LNCAP (cell line): Measurements from ENCODE around the gene MYH14.
A peak's percentile ranks its signal among the peaks of the same experiment; 100 is the strongest.

ENCODE experiments used
- TF ChIP-seq, protein P1 (sequence below): fragments of 450-650 bp; IDR thresholded peaks from 2 replicates; pipeline ENCODE4 v1.5.1; 2017; ENCODE audit warnings: mild to moderate bottlenecking

The MYH14 gene

DNA sequence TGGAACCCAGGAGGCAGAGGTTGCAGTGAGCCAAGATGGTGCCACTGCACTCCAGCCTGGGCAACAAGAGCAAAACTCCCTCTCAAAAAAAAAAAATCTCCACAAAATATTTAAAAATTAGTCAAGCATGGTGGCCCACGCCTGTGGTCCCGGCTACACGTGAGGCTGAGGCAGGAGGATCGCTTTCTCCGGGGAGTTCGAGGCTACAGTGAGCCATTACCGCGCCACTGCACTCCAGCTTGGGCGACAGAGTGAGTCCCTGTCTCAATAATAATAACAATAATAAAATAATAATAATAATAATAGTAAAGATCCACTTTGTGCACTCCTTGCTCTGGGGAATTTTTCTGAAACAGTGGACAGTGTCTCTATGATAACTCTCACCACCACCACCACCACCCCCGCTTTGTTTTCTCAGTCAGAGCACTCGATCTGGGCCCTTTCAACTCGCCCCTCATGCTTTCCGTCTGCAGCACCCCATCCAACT, 153.3 kb downstream of the MYH14 start:
- TF ChIP-seq, protein P1, sequence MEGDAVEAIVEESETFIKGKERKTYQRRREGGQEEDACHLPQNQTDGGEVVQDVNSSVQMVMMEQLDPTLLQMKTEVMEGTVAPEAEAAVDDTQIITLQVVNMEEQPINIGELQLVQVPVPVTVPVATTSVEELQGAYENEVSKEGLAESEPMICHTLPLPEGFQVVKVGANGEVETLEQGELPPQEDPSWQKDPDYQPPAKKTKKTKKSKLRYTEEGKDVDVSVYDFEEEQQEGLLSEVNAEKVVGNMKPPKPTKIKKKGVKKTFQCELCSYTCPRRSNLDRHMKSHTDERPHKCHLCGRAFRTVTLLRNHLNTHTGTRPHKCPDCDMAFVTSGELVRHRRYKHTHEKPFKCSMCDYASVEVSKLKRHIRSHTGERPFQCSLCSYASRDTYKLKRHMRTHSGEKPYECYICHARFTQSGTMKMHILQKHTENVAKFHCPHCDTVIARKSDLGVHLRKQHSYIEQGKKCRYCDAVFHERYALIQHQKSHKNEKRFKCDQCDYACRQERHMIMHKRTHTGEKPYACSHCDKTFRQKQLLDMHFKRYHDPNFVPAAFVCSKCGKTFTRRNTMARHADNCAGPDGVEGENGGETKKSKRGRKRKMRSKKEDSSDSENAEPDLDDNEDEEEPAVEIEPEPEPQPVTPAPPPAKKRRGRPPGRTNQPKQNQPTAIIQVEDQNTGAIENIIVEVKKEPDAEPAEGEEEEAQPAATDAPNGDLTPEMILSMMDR = no peak

DNA sequence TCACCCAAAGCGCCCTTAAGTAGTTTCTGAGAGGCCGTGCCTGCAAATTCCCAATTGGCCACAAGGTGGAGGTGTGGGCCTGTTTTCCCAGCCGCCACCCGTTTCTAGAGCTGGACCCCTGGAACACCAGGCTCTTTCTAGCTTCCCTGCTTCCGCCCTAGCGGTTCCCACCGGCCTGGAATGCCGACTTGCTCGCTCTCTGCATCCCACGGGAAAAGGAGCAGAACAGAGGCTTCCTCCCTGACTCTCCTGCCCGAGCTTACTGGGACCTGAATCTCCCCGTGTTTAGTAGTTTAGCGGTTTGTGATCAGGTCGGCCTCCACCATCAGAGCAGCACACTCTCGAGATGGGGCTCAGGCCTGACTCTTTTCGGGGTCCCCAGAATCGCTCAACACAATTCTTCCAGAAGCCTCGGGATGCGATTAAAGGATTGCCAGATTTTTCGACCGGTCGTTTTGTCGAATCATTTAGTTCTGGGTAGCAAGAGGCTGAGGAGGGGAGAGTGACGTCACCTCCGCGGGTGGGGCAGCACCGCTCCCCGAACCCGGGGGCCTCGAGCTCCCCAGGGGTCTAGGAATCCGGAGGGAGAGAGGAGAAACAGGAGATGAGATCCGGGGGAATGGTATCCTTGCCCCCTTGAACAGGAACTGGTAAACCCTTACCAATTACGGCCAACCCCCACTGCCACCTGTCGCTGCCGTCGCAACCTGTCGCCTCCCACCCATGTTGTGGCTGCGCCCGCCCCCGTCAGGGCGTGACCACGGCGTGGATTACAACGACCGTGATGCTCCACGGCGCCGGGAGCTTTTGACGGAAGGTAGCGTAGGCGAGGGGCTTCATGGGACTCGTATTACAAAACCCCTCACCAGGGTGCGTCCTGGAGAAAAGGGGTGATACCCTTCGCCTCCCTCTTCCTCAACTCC, 154.0 kb downstream of the MYH14 start:
- TF ChIP-seq, protein P1 = peak; percentile 71

DNA sequence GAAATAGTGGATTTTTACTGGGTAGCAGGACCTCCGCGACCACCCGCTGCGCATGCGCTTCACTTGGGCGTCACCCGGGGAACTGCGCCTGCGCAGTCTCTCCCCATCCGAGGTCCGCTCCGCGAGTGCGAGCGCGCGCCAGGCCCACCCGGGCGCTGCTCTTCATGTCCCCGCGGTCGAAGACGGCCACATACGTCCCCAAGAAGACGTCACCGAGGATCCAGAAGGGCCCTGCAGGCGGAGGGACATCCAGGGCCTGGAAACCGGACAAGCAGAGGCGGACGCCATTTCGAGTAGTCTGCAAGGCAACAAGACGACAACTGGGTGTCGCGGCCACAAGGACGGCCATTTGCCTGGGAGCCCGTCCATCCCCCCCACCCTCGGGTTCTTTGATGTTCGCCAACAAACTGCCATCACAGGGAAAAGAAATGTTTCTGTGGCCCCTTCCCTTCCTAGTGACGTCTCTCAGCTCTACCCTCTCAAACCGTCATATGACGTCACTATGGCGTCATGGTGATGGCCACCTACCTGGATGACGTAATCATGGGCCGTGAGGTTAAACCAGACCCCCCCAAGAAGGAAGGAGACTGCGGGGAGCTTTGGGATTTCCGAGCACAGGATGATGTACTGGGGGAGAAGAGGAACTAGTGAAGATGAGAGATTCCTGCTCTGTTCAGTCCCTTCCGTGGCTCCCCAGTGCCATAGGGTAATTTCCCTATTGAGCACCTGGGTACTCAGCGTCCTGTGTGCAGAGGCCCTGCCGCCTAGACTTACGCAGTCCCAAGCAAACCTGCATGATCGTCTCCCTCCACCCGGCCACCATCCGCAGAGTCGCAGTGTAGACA, 155.3 kb downstream of the MYH14 start:
- TF ChIP-seq, protein P1 = no peak

DNA sequence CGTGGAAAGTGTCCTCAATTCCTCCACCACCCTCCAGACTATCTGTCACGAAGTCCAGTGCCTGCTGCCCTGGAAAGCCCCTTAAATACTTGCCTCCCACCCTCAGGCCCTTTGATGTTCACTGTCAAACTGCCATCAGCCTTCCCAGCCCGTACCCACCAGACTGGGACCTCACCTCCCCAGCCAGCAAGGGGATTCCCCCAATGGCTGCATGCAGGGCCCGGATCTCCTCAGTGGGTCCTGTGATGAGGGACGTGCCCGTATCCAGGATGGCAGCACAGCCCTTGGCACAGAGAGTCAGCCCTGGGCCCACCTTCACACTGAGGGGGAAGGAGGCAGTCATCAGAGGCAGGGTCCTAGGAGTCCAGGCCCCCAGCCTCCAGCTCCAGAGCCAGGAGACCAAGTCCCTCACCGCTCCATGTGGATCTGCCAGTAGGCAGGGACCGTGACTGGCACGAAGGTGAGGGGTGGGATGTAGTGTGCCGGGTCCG, 156.0 kb downstream of the MYH14 start:
- TF ChIP-seq, protein P1 = no peak
